Measurements from ENCODE around the gene NR5A1.

Gene NR5A1

DNA sequence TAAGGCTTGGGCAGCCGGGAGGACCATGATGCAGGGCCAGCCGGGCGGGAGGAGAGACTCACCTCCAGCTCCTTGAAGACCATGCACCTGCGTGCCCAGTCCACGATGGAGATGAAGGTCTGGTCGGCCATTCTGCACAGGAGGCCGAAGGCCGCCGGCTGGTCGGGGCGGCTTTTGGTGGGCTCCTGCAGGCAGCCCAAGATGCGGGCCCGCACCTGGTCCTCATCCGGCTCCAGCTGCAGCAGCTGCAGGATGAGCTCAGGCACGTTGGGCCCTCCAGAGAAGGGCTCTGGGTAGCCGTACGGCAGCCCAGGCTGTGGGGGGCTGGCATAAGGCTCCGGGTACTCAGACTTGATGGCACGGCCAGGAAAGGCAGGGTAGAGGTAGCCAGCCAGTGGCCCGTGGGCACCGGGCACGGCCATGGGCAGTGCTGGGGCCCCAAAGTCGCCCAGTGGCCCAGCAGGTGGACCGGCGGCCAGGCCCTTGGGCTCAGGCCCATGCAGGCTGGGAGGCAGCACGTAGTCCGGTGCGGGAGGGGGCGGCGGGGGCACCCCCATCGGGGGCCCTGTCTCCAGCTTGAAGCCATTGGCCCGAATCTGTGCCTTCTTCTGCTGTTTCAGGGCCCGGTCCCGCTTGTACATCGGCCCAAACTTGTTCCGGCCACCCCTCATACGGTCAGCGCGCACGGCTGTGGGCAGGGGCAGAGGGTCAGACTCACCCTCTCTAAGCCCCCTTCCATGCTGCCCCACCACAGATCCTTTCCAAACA is 7.0 kb downstream of the NR5A1 start:
- no peak overlapping the region for H3K4me3 ChIP-seq (ENCODE audit: low read depth, low read length)
- no peak for DNase-seq (ENCODE audit: low read depth)
- TF ChIP-seq, protein P1, sequence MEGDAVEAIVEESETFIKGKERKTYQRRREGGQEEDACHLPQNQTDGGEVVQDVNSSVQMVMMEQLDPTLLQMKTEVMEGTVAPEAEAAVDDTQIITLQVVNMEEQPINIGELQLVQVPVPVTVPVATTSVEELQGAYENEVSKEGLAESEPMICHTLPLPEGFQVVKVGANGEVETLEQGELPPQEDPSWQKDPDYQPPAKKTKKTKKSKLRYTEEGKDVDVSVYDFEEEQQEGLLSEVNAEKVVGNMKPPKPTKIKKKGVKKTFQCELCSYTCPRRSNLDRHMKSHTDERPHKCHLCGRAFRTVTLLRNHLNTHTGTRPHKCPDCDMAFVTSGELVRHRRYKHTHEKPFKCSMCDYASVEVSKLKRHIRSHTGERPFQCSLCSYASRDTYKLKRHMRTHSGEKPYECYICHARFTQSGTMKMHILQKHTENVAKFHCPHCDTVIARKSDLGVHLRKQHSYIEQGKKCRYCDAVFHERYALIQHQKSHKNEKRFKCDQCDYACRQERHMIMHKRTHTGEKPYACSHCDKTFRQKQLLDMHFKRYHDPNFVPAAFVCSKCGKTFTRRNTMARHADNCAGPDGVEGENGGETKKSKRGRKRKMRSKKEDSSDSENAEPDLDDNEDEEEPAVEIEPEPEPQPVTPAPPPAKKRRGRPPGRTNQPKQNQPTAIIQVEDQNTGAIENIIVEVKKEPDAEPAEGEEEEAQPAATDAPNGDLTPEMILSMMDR (IDR thresholded peaks at IDR 0.05; ENCODE audit: low read depth, low read length, missing control alignments), result no peak

DNA sequence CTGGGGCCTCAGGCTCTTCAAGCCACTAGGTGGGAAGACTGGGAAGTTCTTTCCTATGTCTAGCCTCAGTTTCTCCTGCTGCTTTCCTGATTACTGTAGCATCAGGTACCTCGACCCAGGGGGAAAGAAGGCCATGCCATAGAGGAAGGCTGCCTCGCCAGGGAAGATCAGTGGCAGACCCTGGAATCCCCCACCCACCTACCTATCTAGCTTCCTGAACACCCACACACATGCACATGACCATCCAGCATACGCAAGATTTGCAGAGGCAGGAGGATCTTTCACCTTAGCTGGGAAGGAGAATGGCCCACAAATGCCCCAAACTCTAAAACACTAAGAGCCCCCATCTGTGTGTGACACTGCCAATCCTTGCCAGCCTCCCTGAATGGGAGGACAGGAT is 8.0 kb downstream of the NR5A1 start:
- TF ChIP-seq, protein P1 (IDR thresholded peaks at IDR 0.05; ENCODE audit: low read depth, low read length, missing control alignments), result no peak
- DNase-seq (ENCODE audit: low read depth), result no peak
- H3K4me3 ChIP-seq (ENCODE audit: low read depth, low read length), result no peak overlapping the region

DNA sequence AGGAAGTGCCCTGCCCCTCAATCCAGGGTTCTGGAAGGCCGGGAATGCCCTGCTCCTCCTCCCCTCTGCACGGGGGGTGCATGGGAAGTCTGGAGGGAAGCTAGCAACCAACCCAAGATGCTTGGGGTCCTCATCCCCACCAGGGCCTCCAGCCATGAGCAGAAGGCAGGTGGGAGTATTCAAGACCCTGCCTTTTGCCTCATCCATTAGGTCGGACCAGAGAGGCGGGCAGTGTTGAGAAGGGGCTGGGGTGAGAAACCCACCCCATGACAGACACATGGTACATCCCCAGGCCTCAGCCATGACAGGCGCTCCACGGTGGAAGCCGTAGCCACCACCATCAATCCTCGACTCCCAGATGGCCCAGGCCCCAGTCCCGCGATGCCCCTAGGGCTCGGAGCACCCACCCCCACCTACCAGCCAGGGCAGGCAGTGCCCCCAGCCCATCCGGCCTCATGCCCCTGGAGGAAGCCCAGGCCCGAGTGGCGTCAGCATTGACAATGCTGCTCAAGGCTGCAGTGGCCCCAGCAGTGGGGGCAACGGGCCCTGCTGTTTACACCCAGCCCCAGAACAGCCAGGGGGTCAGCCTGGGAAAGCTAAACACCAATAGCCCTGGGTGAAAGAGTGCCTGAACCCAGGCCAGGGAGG is 8.6 kb downstream of the NR5A1 start:
- H3K4me3 ChIP-seq (ENCODE audit: low read depth, low read length), result no peak overlapping the region
- DNase-seq (ENCODE audit: low read depth), result no peak

DNA sequence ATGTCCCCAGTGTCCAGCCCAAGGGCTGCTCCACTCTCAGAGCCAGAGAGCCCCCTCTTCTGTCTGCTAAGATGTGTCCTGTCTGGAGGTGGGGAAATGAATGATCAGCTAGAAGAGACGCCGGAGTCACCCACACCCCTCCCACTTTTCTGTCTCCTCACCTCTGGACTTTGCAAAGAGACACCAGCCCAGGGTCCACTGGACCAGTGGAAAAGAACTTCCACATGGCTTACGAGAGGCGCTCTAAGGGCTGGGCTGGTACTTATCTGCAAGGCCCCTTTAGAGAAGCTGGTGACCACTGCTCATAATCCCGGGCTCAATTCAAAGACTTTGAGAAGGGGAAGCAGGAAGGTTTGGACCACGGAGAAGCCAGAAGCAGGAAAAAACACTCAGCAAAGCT is 9.2 kb downstream of the NR5A1 start:
- TF ChIP-seq, protein P1 (IDR thresholded peaks at IDR 0.05; ENCODE audit: low read depth, low read length, missing control alignments), result no peak
- no peak for DNase-seq (ENCODE audit: low read depth)
- no peak overlapping the region for H3K4me3 ChIP-seq (ENCODE audit: low read depth, low read length)

More for the DNA sequence above, 8.6 kb downstream of the NR5A1 start:
- TF ChIP-seq, protein P1 (IDR thresholded peaks at IDR 0.05; ENCODE audit: low read depth, low read length, missing control alignments), result no peak

DNA sequence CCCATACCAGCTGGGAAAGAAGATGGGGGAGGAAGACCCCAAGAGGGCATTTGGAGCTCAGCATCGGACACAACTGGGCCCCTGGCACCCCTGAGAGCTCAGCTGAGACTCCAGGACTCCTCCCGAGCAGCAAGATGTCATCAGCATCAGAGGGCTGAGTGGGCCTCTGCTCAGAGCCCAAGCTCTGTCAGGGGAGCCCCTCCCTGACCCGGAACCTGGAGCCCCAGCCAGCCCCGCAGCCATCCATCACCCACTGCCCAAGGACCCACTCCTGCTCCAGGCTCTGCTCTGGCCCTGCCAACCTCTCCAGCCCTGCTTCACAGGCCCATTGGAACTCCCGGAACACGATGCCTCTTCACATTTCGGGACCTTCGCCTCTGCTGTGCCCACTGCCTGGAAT is 9.8 kb downstream of the NR5A1 start:
- H3K4me3 ChIP-seq (ENCODE audit: low read depth, low read length), result no peak overlapping the region
- DNase-seq (ENCODE audit: low read depth), result no peak
- TF ChIP-seq, protein P1 (IDR thresholded peaks at IDR 0.05; ENCODE audit: low read depth, low read length, missing control alignments), result no peak

DNA sequence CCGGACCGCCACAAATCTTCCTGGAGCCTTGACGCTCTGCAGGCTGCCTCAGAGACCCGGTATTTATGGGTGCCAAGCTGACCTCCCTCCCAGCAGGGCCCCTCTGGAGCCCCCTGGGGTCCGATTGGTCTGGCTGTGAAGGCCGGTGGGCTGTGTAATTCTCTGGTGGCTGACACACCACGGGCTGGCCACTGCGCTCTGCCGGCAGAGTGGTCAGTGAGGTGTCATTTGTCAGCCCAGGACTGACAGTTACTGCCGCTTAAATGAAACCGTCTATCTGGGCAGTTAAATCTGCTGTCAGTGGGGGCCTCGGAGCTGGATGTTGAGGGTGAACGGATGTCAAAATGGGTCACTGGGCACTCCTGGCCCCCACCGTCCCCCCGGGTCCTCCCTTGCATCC is 10.7 kb downstream of the NR5A1 start:
- DNase-seq (ENCODE audit: low read depth), result no peak
- TF ChIP-seq, protein P1 (IDR thresholded peaks at IDR 0.05; ENCODE audit: low read depth, low read length, missing control alignments), result no peak
- no peak overlapping the region for H3K4me3 ChIP-seq (ENCODE audit: low read depth, low read length)
